Calu3 (cell line): ENCODE data around the gene TAF15. TPM values are rescaled to one million over a fixed set of nuclear protein-coding genes. Genes with fewer than 3 reads are reported as not detected.

Experiments used
- BruUV-seq: library from RNA; stranded (reverse); fragments of 400-500 nt; replicated peaks from 2 replicates; lab custom pipeline; 2021; lab: Mats Ljungman, UMichigan
- CTCF ChIA-PET: fragments of 300-600 bp; sonication (Branson Sonifier 250); formaldehyde crosslinking; loops from one replicate; lab custom pipeline; 2022; ENCODE audit warnings: antibody characterized with exemption; lab: Charles Lee
- DNase-seq: peaks from one replicate; pipeline ENCODE4 v3.0.0; 2022
- H3K27ac Mint-ChIP-seq: one replicate; pipeline ENCODE4 v1.8.0; 2022; ENCODE audit warnings: mixed read lengths; ENCODE audit not compliant: unreplicated experiment
- H3K27me3 Mint-ChIP-seq: one replicate; pipeline ENCODE4 v1.8.0; 2022; ENCODE audit warnings: mixed read lengths; ENCODE audit not compliant: unreplicated experiment
- H3K36me3 Mint-ChIP-seq: one replicate; pipeline ENCODE4 v1.8.0; 2022; ENCODE audit warnings: mild to moderate bottlenecking, moderate library complexity, mixed read lengths; ENCODE audit not compliant: insufficient read depth, unreplicated experiment
- H3K4me1 Mint-ChIP-seq: one replicate; pipeline ENCODE4 v1.8.0; 2022; ENCODE audit warnings: mild to moderate bottlenecking, low read depth, mixed read lengths; ENCODE audit not compliant: unreplicated experiment
- H3K4me3 Mint-ChIP-seq: one replicate; pipeline ENCODE4 v1.8.0; 2022; ENCODE audit warnings: mild to moderate bottlenecking, low read depth, moderate library complexity, mixed read lengths; ENCODE audit not compliant: unreplicated experiment
- H3K9me3 Mint-ChIP-seq: one replicate; pipeline ENCODE4 v1.8.0; 2022; ENCODE audit warnings: low read depth, mixed read lengths; ENCODE audit not compliant: unreplicated experiment
- intact Hi-C: fragments of 100-400 bp; cut with micrococcal nuclease; formaldehyde crosslinking; loops from one replicate; pipeline ENCODE4 v1.10.0; 2022; ENCODE audit not compliant: unreplicated experiment
- total RNA-seq: library from RNA; stranded (reverse); gene quantifications from 2 replicates; pipeline ENCODE4 v1.2.3, GENCODE V29; 2022
- TF ChIP-seq, protein P1 (sequence below): fragments of 200-600 bp; IDR thresholded peaks from one replicate; pipeline ENCODE4 v1.8.0; 2022; ENCODE audit warnings: antibody characterized with exemption; ENCODE audit not compliant: unreplicated experiment

Gene TAF15
- total RNA-seq, 1 experiment from 2014 or later = 286 TPM

DNA sequence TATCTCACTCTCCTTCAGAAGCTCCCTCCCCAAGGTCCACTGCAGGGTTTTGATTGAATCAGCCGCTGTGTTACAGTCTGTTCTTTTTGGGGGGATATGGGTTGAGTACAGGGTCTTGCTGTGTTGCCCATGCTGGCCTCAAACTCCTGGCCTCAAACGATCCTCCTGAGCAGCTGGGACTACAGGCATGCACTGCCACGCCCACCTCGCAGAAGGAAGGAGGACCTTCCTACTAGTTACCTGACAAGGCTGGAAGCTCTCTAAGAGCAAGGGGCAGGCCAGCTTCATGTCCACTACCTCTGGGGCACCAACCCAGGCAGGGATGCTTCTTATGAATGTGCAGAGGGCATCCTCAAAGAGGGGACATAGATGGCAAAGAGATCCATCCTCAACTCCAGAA, 11.9 kb upstream of the TAF15 start:
- CTCF ChIA-PET = interaction anchor here (0.8 kb wide), 1 partner anchor 9 kb away, joined by 3 read pairs; no protein-coding TSS in a partner anchor
- no peaks in the 10 kb centered on the region for H3K4me1 Mint-ChIP-seq
- H3K27ac Mint-ChIP-seq = no peak overlapping the region
- no peak overlapping the region for H3K4me3 Mint-ChIP-seq
- peaks cover 95% of the 10 kb centered on the region for H3K27me3 Mint-ChIP-seq
- no TSS peak for BruUV-seq
- TF ChIP-seq, protein P1, sequence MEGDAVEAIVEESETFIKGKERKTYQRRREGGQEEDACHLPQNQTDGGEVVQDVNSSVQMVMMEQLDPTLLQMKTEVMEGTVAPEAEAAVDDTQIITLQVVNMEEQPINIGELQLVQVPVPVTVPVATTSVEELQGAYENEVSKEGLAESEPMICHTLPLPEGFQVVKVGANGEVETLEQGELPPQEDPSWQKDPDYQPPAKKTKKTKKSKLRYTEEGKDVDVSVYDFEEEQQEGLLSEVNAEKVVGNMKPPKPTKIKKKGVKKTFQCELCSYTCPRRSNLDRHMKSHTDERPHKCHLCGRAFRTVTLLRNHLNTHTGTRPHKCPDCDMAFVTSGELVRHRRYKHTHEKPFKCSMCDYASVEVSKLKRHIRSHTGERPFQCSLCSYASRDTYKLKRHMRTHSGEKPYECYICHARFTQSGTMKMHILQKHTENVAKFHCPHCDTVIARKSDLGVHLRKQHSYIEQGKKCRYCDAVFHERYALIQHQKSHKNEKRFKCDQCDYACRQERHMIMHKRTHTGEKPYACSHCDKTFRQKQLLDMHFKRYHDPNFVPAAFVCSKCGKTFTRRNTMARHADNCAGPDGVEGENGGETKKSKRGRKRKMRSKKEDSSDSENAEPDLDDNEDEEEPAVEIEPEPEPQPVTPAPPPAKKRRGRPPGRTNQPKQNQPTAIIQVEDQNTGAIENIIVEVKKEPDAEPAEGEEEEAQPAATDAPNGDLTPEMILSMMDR = no peak
- intact Hi-C loops = no loop called here
- no peaks in the 10 kb centered on the region for H3K9me3 Mint-ChIP-seq
- peaks cover 13% of the 10 kb centered on the region for H3K36me3 Mint-ChIP-seq
- no peak for DNase-seq

DNA sequence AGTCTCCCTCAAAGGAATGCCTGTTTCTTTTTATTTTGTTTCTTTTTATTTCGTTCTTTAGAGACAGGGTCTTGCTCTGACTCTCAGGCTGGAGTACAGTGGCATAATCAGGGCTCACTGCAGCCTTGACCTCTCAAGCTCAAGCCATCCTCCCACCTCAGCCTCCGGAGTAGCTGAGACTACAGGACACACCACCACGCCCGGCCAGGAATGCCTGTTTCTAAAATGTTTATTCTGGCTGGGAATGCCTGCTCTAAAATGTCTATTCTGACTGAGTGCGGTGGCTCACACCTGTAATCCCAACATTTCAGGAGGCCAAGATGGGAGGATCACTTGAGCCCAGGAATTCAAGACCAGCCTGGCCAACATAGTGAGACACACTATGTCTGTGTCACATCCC, 11.4 kb upstream of the TAF15 start:
- Mint-ChIP-seq H3K4me1 (no peaks in the 10 kb centered on the region), H3K27me3 (peaks cover 91% of the 10 kb centered on the region), H3K4me3 (no peak overlapping the region), H3K27ac (no peak overlapping the region), H3K9me3 (no peaks in the 10 kb centered on the region), H3K36me3 (peaks cover 13% of the 10 kb centered on the region)
- no peak for DNase-seq
- BruUV-seq = no TSS peak
- intact Hi-C loops = no loop called here
- TF ChIP-seq, protein P1 = no peak
- CTCF ChIA-PET = interaction anchor here (0.8 kb wide), 1 partner anchor 10 kb away, joined by 3 read pairs; no protein-coding TSS in a partner anchor

DNA sequence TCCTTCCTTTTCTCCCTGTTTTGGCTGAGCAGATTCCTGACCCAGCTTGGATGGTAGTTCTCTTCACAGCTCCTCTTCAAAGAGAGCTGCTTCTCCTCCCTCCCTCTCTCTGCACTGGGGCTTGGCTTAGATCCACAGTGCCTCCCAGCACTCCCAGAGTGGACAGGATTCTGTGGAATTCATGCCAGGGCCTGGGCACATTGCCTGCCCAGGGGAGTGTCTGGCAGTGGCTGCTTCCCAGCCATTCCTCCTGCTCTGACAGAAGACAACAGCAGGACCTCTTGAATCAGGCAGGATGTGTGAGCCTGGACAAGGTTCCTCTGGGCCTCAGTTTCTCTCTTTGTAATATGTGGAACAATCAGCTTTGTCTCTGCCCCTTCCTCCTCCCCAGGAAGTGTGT, 9.3 kb upstream of the TAF15 start:
- CTCF ChIA-PET = interaction anchor here (0.7 kb wide), 2 partner anchors 9 to 33 kb away, joined by 4 read pairs; partner anchors contain the start of gene TAF15
- TF ChIP-seq, protein P1 = no peak
- BruUV-seq = no TSS peak
- intact Hi-C loops = no loop called here
- DNase-seq = no peak
- Mint-ChIP-seq H3K4me1 (no peaks in the 10 kb centered on the region), H3K27ac (no peak overlapping the region), H3K9me3 (no peaks in the 10 kb centered on the region), H3K36me3 (peaks cover 9% of the 10 kb centered on the region), H3K4me3 (no peak overlapping the region), H3K27me3 (peaks cover 77% of the 10 kb centered on the region)

DNA sequence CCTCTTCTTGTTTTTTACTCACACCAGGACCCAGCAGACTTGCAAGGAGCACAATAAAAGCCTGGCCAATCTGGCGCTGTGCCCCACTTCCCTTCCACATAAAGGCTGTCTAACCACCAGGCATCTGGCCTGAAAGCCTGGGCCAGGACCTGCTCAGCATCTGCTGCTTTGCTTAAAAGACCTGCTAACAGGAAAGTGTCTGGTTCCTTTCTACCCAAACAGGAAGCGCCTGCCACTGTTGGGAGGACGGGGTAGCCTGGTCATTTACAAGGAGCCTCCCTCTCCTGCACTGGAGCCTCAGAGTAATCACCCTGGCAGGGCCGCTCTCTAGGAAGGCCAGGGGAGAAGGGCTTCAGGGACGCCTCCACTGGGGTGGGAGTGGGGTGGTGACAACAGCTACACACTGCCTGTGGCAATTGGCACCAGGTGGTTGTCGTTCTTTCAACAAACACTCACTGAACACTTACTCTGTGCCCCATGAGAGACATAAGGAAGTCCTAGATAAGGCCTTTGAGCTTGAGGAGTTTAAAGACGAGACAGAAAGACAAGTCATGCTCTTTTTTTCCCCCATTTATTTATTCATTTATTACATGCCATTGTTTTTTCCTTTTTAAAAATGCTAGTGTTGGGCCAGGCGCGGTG, 7.6 kb upstream of the TAF15 start:
- no peak for DNase-seq
- peaks cover 3% of the 10 kb centered on the region for H3K4me1 Mint-ChIP-seq
- no peak overlapping the region for H3K27ac Mint-ChIP-seq
- no peaks in the 10 kb centered on the region for H3K9me3 Mint-ChIP-seq
- TF ChIP-seq, protein P1 = no peak
- intact Hi-C loops = no loop called here
- BruUV-seq = no TSS peak
- CTCF ChIA-PET = no interaction called here
- H3K4me3 Mint-ChIP-seq = no peak overlapping the region
- no peaks in the 10 kb centered on the region for H3K36me3 Mint-ChIP-seq
- peaks cover 59% of the 10 kb centered on the region for H3K27me3 Mint-ChIP-seq
